HepG2 (cell line): ENCODE data around the gene TESK1. TPM values are rescaled to one million over a fixed set of nuclear protein-coding genes. Genes with fewer than 3 reads are reported as not detected.

ENCODE experiments used
- HDAC6 ChIP-seq: fragments of 200-600 bp; sonication (generic); IDR thresholded peaks from 2 replicates; pipeline ENCODE4 v1.7.0; 2017; ENCODE audit warnings: mild to moderate bottlenecking, antibody characterized with exemption, low read length, low read depth
- KAT2B ChIP-seq: fragments of 150-350 bp; IDR thresholded peaks from 2 replicates; pipeline ENCODE4 v1.6.1; 2014; ENCODE audit warnings: low read depth, low read length, borderline replicate concordance
- RCOR2 ChIP-seq: IDR thresholded peaks from 2 replicates; pipeline ENCODE4 v1.6.1; 2016; ENCODE audit warnings: missing biosample characterization, missing genetic modification reagents
- TCF7 ChIP-seq: sonication (generic); IDR thresholded peaks from 2 replicates; pipeline ENCODE4 v1.6.1; 2016; ENCODE audit warnings: antibody characterized with exemption, low read depth
- ZNF788 ChIP-seq: sonication (generic); formaldehyde crosslinking; IDR thresholded peaks from 2 replicates; pipeline ENCODE4 v1.5.0; 2020; ENCODE audit warnings: mild to moderate bottlenecking, missing genetic modification reagents, borderline replicate concordance
- polyA plus RNA-seq, 8 experiments: library from polyadenylated mRNA; depleted of rRNA in 3 of 8; stranded (reverse) in 7 of 8; unstranded in 1 of 8; fragments of >200 nt; fragmentation: Illumina TruSeq in 4 of 8; extraction: Trizol in 4 of 8; gene quantifications; 2 replicates each; pipeline versions ENCODE4 v1.2.1 to v1.2.3, GENCODE V29; 2011 to 2016; ENCODE audit warnings: low read depth in 4 of 8, missing spikeins in 1 of 8, mixed read lengths in 1 of 8; ENCODE audit not compliant: insufficient read depth in 1 of 8
- total RNA-seq, 5 experiments: library from RNA; depleted of rRNA; stranded (reverse); fragments of >200 nt; fragmentation: Illumina TruSeq; extraction: Trizol; gene quantifications; 2 replicates each; pipeline ENCODE4 v1.2.3, GENCODE V29; 2016; ENCODE audit warnings: low read depth in 1 of 5
- TF ChIP-seq, protein P1 (sequence below): sonication (generic); formaldehyde crosslinking; IDR thresholded peaks from 2 replicates; pipeline ENCODE4 v1.5.0; 2020; ENCODE audit warnings: missing genetic modification reagents
- TF ChIP-seq, protein P2 (sequence below): sonication (generic); formaldehyde crosslinking; IDR thresholded peaks from 2 replicates; pipeline ENCODE4 v1.5.1; 2020; ENCODE audit warnings: mild to moderate bottlenecking, missing genetic modification reagents, moderate library complexity
- TF ChIP-seq, protein P3 (sequence below): sonication (generic); formaldehyde crosslinking; IDR thresholded peaks from 2 replicates; pipeline ENCODE4 v1.9.0; 2021; ENCODE audit warnings: mild to moderate bottlenecking, missing genetic modification reagents
- TF ChIP-seq, protein P4 (sequence below): sonication (generic); formaldehyde crosslinking; IDR thresholded peaks from 2 replicates; pipeline ENCODE4 v1.8.0; 2023; ENCODE audit warnings: mild to moderate bottlenecking, missing genetic modification reagents
- TF ChIP-seq, protein P5 (sequence below): sonication (generic); formaldehyde crosslinking; IDR thresholded peaks from 2 replicates; pipeline ENCODE4 v1.8.0; 2022; ENCODE audit warnings: mild to moderate bottlenecking, missing genetic modification reagents, moderate library complexity

TESK1 gene
- total and polyA plus RNA-seq, 2 of the 13 experiments (the other 11 are each of a cell fraction or from before 2014, with no cell fraction given) = 7.3 to 13.6 TPM

DNA sequence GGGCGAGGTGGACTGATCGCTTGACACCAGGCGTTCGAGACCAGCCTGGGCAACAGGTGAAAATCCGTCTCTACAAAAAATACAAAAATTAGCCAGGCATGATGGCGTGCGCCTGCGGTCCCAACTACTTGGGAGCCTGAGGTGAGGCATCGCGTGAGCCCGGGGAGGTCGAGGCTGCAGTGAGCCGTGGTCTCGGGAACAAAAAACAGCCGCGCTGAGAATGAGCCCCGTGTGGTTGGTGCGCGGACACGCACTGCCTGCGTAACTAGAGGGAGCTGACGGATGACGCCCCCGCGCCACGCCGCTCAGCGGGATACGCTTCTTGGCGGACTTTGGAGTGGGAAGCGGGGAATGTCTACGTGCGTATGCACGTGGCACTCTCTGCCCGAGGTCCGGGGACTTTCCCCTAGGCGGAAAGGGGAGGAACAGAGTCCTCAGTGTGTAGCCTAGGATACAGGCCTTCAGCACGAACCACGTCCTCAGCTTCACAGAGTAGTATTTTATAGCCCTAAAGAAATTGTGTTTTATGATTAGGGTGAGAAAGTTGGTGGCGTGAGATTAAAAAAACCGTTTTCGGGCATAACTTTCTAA is 52.6 kb downstream of the TESK1 start, which contains the start of gene RMRP (continued):
- TF ChIP-seq, protein P1, sequence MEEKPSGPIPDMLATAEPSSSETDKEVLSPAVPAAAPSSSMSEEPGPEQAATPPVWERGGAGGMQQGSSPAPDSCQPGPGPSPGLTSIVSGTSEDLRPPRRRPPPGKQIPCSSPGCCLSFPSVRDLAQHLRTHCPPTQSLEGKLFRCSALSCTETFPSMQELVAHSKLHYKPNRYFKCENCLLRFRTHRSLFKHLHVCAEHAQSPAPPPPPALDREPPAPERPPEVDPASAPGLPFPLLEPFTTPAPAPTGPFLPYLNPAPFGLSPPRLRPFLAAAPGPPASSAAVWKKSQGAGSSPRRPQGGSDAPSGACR (CRISPR knock-in tag) = peak; percentile 88; the same call in 1 of the 2 replicates
- TF ChIP-seq, protein P2, sequence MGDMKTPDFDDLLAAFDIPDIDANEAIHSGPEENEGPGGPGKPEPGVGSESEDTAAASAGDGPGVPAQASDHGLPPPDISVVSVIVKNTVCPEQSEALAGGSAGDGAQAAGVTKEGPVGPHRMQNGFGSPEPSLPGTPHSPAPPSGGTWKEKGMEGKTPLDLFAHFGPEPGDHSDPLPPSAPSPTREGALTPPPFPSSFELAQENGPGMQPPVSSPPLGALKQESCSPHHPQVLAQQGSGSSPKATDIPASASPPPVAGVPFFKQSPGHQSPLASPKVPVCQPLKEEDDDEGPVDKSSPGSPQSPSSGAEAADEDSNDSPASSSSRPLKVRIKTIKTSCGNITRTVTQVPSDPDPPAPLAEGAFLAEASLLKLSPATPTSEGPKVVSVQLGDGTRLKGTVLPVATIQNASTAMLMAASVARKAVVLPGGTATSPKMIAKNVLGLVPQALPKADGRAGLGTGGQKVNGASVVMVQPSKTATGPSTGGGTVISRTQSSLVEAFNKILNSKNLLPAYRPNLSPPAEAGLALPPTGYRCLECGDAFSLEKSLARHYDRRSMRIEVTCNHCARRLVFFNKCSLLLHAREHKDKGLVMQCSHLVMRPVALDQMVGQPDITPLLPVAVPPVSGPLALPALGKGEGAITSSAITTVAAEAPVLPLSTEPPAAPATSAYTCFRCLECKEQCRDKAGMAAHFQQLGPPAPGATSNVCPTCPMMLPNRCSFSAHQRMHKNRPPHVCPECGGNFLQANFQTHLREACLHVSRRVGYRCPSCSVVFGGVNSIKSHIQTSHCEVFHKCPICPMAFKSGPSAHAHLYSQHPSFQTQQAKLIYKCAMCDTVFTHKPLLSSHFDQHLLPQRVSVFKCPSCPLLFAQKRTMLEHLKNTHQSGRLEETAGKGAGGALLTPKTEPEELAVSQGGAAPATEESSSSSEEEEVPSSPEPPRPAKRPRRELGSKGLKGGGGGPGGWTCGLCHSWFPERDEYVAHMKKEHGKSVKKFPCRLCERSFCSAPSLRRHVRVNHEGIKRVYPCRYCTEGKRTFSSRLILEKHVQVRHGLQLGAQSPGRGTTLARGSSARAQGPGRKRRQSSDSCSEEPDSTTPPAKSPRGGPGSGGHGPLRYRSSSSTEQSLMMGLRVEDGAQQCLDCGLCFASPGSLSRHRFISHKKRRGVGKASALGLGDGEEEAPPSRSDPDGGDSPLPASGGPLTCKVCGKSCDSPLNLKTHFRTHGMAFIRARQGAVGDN (CRISPR knock-in tag) = peak; percentile 98
- TF ChIP-seq RCOR2 (peak; percentile 78), TCF7 (peak; percentile 27; the same call in 1 of the 2 replicates), KAT2B (no peak), ZNF788 (CRISPR knock-in tag) (peak; percentile 99), HDAC6 (no peak)
- TF ChIP-seq, protein P3, sequence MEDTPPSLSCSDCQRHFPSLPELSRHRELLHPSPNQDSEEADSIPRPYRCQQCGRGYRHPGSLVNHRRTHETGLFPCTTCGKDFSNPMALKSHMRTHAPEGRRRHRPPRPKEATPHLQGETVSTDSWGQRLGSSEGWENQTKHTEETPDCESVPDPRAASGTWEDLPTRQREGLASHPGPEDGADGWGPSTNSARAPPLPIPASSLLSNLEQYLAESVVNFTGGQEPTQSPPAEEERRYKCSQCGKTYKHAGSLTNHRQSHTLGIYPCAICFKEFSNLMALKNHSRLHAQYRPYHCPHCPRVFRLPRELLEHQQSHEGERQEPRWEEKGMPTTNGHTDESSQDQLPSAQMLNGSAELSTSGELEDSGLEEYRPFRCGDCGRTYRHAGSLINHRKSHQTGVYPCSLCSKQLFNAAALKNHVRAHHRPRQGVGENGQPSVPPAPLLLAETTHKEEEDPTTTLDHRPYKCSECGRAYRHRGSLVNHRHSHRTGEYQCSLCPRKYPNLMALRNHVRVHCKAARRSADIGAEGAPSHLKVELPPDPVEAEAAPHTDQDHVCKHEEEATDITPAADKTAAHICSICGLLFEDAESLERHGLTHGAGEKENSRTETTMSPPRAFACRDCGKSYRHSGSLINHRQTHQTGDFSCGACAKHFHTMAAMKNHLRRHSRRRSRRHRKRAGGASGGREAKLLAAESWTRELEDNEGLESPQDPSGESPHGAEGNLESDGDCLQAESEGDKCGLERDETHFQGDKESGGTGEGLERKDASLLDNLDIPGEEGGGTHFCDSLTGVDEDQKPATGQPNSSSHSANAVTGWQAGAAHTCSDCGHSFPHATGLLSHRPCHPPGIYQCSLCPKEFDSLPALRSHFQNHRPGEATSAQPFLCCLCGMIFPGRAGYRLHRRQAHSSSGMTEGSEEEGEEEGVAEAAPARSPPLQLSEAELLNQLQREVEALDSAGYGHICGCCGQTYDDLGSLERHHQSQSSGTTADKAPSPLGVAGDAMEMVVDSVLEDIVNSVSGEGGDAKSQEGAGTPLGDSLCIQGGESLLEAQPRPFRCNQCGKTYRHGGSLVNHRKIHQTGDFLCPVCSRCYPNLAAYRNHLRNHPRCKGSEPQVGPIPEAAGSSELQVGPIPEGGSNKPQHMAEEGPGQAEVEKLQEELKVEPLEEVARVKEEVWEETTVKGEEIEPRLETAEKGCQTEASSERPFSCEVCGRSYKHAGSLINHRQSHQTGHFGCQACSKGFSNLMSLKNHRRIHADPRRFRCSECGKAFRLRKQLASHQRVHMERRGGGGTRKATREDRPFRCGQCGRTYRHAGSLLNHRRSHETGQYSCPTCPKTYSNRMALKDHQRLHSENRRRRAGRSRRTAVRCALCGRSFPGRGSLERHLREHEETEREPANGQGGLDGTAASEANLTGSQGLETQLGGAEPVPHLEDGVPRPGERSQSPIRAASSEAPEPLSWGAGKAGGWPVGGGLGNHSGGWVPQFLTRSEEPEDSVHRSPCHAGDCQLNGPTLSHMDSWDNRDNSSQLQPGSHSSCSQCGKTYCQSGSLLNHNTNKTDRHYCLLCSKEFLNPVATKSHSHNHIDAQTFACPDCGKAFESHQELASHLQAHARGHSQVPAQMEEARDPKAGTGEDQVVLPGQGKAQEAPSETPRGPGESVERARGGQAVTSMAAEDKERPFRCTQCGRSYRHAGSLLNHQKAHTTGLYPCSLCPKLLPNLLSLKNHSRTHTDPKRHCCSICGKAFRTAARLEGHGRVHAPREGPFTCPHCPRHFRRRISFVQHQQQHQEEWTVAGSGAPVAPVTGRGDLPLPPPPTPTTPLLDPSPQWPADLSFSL = no peak; the same call in 1 of the 2 replicates
- TF ChIP-seq, protein P4, sequence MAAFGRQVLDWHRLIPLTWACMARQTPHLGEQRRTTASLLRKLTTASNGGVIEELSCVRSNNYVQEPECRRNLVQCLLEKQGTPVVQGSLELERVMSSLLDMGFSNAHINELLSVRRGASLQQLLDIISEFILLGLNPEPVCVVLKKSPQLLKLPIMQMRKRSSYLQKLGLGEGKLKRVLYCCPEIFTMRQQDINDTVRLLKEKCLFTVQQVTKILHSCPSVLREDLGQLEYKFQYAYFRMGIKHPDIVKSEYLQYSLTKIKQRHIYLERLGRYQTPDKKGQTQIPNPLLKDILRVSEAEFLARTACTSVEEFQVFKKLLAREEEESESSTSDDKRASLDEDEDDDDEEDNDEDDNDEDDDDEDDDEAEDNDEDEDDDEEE = peak; percentile 93; the same call in 1 of the 2 replicates
- TF ChIP-seq, protein P5, sequence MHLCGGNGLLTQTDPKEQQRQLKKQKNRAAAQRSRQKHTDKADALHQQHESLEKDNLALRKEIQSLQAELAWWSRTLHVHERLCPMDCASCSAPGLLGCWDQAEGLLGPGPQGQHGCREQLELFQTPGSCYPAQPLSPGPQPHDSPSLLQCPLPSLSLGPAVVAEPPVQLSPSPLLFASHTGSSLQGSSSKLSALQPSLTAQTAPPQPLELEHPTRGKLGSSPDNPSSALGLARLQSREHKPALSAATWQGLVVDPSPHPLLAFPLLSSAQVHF = no peak; the same call in none of the 2 replicates
- TF ChIP-seq, all 625 proteins: peak for 448
